Ramos (cell line): ENCODE measurements around the gene COX6A2.

ENCODE experiments used
- in situ Hi-C: fragments of 300-500 bp; cut with MboI; formaldehyde crosslinking; loops from one replicate; pipeline ENCODE4 v1.14.3; 2022; ENCODE audit warnings: low sequenced_read_pairs; ENCODE audit not compliant: unreplicated experiment

The COX6A2 gene

GRCh38 chr16:31428279-31428597 lies at the start of gene COX6A2:
TSS of gene COX6A2 (minus strand) at chr16:31428360. CDS start at chr16:31428325, 35 bp downstream.
- in situ Hi-C loops: loop anchor here (25.0 kb wide), 1 partner anchor 441 kb away; the partner anchor contains the start of gene HSD3B7

GRCh38 chr16:31477220-31478216 lies 49.4 kb upstream of the COX6A2 start:
- in situ Hi-C loops: no loop called here

- in situ Hi-C loops: no loop called here
These were observed 48.4 kb upstream of the COX6A2 start for GRCh38 chr16:31476303-31477219.

GRCh38 chr16:31475946-31476302 lies 47.8 kb upstream of the COX6A2 start:
- in situ Hi-C loops: no loop called here

GRCh38 chr16:31474773-31475738 lies 46.9 kb upstream of the COX6A2 start:
- in situ Hi-C loops: no loop called here

GRCh38 chr16:31474173-31474714 lies 46.1 kb upstream of the COX6A2 start:
- in situ Hi-C loops: no loop called here

GRCh38 chr16:31473264-31473984 lies 45.3 kb upstream of the COX6A2 start:
- in situ Hi-C loops: no loop called here

- in situ Hi-C loops: no loop called here
These were observed 44.6 kb upstream of the COX6A2 start for GRCh38 chr16:31472709-31473203.

GRCh38 chr16:31471875-31472708 lies 43.9 kb upstream of the COX6A2 start, which contains the start of gene TGFB1I1:
TSS of gene TGFB1I1 (plus strand) at chr16:31472152. CDS start at chr16:31472189, 37 bp downstream.
- in situ Hi-C loops: no loop called here

- in situ Hi-C loops: no loop called here
These were observed 43.2 kb upstream of the COX6A2 start for GRCh38 chr16:31471241-31471874.

GRCh38 chr16:31470615-31471014 lies 42.5 kb upstream of the COX6A2 start:
- in situ Hi-C loops: no loop called here

- in situ Hi-C loops: no loop called here
These were observed 39.7 kb upstream of the COX6A2 start for GRCh38 chr16:31467858-31468257.

GRCh38 chr16:31467151-31467773 lies 39.1 kb upstream of the COX6A2 start:
- in situ Hi-C loops: no loop called here

GRCh38 chr16:31466381-31466841 lies 38.3 kb upstream of the COX6A2 start:
- in situ Hi-C loops: no loop called here

GRCh38 chr16:31465788-31466370 lies 37.7 kb upstream of the COX6A2 start:
- in situ Hi-C loops: no loop called here

- in situ Hi-C loops: no loop called here
These were observed 36.7 kb upstream of the COX6A2 start for GRCh38 chr16:31464781-31465260.
